ENCODE results near the gene CTAGE6. TPM values are rescaled to one million over a fixed set of nuclear protein-coding genes. Genes with fewer than 3 reads are reported as not detected.
"Not testable (repeated sequence)": the region's sequence is repeated elsewhere in the genome, so short reads cannot be mapped to it uniquely, and the experiment has no call there.

CTAGE6 gene
- polyA plus RNA-seq, 3 donors: not detected

DNA sequence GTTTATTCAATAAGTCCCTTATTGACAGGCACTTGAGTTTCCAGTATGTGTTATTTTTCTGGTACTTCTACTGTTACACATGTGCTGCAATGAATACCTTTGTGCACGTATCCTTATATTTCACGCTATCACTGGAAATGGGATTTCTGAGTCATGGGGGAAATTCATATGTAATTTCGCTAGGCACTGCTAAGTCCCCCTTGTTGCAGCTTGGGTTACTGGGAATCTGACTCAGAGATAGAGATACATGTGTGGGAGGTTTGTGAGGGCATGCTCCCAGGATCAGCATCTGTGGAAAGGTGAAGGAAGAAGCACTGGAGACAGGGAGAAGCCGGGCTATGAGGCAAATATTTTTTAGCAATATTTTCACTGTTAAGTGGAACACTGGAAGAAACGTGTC, 47.6 kb downstream of the CTAGE6 start:
- H3K36me3 ChIP-seq (replicated peaks in 1 of 2; ENCODE audit: control insufficient read depth in 1 of 2, insufficient read depth in 2 of 2, low read length in 2 of 2); H3K27me3 ChIP-seq (ENCODE audit: control insufficient read depth in 2 of 2, insufficient read depth in 2 of 2, low read length in 2 of 2); intact Hi-C loops (cut with micrococcal nuclease); H3K4me1 ChIP-seq (ENCODE audit: control insufficient read depth in 1 of 2, insufficient read depth in 2 of 2, low read length in 2 of 2); H3K9me3 ChIP-seq (replicated peaks in 1 of 2; ENCODE audit: control insufficient read depth in 1 of 2, insufficient read depth in 1 of 2, low read length in 2 of 2); H2AFZ ChIP-seq (ENCODE audit: insufficient read depth, low read depth, low read length, poor library complexity, severe bottlenecking); H3K79me2 ChIP-seq (ENCODE audit: insufficient read depth, low read length); H3K4me3 Mint-ChIP-seq; H3K4me1 Mint-ChIP-seq; H3K9ac ChIP-seq (ENCODE audit: insufficient read depth, low read length, poor library complexity, severe bottlenecking); H3K27ac Mint-ChIP-seq; H3K9me3 Mint-ChIP-seq; H3K4me2 ChIP-seq (replicated peaks; ENCODE audit: extremely low read depth, low read length, poor library complexity, severe bottlenecking); H3K27ac ChIP-seq (ENCODE audit: low read depth in 1 of 2, low read length in 2 of 2); DNase-seq; H3K27me3 Mint-ChIP-seq (ENCODE audit: low read depth in 3 of 3); H4K20me1 ChIP-seq (ENCODE audit: insufficient read depth, low read length); H3K4me3 ChIP-seq (replicated peaks in 1 of 3; ENCODE audit: low read depth in 2 of 3, low read length in 3 of 3); H3K36me3 Mint-ChIP-seq: not testable (repeated sequence)
- WGBS (ENCODE audit: insufficient coverage): no CpG with 5 or more reads among the region's 5 CpGs

Small RNA genes lying within 50 kb of the gene (small RNA-seq; reads per million reads assigned to genes)
- not detected for gene RNU6-267P (ENCODE audit: insufficient read length, low read depth)

Other genes starting within 250 kb of the CTAGE6 start
- gene CTAGE15, start 185.9 kb downstream of the CTAGE6 start, polyA plus RNA-seq: under 1 TPM in 1 of 3 donors, not detected in 2; 0.04 TPM
- gene TCAF2, start 136.7 kb downstream of the CTAGE6 start, polyA plus RNA-seq: under 1 TPM; 0.10 to 0.97 (median 0.44) TPM
- 1 to 10 TPM; 1.8 to 3.3 (median 3.0) TPM for gene TCAF1, start 144.5 kb upstream of the CTAGE6 start, polyA plus RNA-seq
- gene OR2F2, start 177.5 kb upstream of the CTAGE6 start, polyA plus RNA-seq: not detected
- not detected for gene OR2F1, start 197.1 kb upstream of the CTAGE6 start, polyA plus RNA-seq
- gene OR6B1, start 242.6 kb upstream of the CTAGE6 start, polyA plus RNA-seq: not detected

Measured in CD14-positive monocyte (primary cell).